Measurements from ENCODE around the gene NUBPL.
"Not testable (repeated sequence)": the region's sequence is repeated elsewhere in the genome, so short reads cannot be mapped to it uniquely, and the experiment has no call there.

The NUBPL gene

GRCh38 chr14:31792726-31793125 lies 231.5 kb downstream of the NUBPL start:
- DNase-seq (ENCODE audit: low spot score), result no peak
- no peak for TF ChIP-seq CTCF (IDR thresholded peaks at IDR 0.05; ENCODE audit: borderline replicate concordance, control extremely low read depth, extremely low read depth, insufficient read depth, missing control alignments)
- in situ Hi-C loops (cut with MboI; ENCODE audit: low sequenced_read_pairs, unreplicated experiment), result no loop called here

- DNase-seq (ENCODE audit: low spot score); in situ Hi-C loops (cut with MboI; ENCODE audit: low sequenced_read_pairs, unreplicated experiment): not testable (repeated sequence)
Measured at GRCh38 chr14:31797946-31798345, 236.7 kb downstream of the NUBPL start.

- in situ Hi-C loops (cut with MboI; ENCODE audit: low sequenced_read_pairs, unreplicated experiment), result no loop called here
- no peak for TF ChIP-seq CTCF (IDR thresholded peaks at IDR 0.05; ENCODE audit: borderline replicate concordance, control extremely low read depth, extremely low read depth, insufficient read depth, missing control alignments)
- no peak for DNase-seq (ENCODE audit: low spot score)
Measured at GRCh38 chr14:31802838-31803237, 241.6 kb downstream of the NUBPL start.

GRCh38 chr14:31806249-31806648 lies 245.0 kb downstream of the NUBPL start:
- TF ChIP-seq CTCF (IDR thresholded peaks at IDR 0.05; ENCODE audit: borderline replicate concordance, control extremely low read depth, extremely low read depth, insufficient read depth, missing control alignments), result no peak
- in situ Hi-C loops (cut with MboI; ENCODE audit: low sequenced_read_pairs, unreplicated experiment), result no loop called here
- no peak for DNase-seq (ENCODE audit: low spot score)

GRCh38 chr14:31811693-31812628 lies 250.8 kb downstream of the NUBPL start:
- in situ Hi-C loops (cut with MboI; ENCODE audit: low sequenced_read_pairs, unreplicated experiment); DNase-seq (ENCODE audit: low spot score): not testable (repeated sequence)

- DNase-seq (ENCODE audit: low spot score); in situ Hi-C loops (cut with MboI; ENCODE audit: low sequenced_read_pairs, unreplicated experiment): not testable (repeated sequence)
Measured at GRCh38 chr14:31813724-31814490, 252.7 kb downstream of the NUBPL start.

- in situ Hi-C loops (cut with MboI; ENCODE audit: low sequenced_read_pairs, unreplicated experiment), result no loop called here
- TF ChIP-seq CTCF (IDR thresholded peaks at IDR 0.05; ENCODE audit: borderline replicate concordance, control extremely low read depth, extremely low read depth, insufficient read depth, missing control alignments), result no peak
- DNase-seq (ENCODE audit: low spot score), result no peak
Measured at GRCh38 chr14:31819281-31819680, 258.1 kb downstream of the NUBPL start.

GRCh38 chr14:31825459-31825858 lies 264.3 kb downstream of the NUBPL start:
- DNase-seq (ENCODE audit: low spot score), result no peak
- no peak for TF ChIP-seq CTCF (IDR thresholded peaks at IDR 0.05; ENCODE audit: borderline replicate concordance, control extremely low read depth, extremely low read depth, insufficient read depth, missing control alignments)
- in situ Hi-C loops (cut with MboI; ENCODE audit: low sequenced_read_pairs, unreplicated experiment), result no loop called here
